SK-N-SH (cell line): ENCODE data around the gene BTRC. TPM values are rescaled to one million over a fixed set of nuclear protein-coding genes. Genes with fewer than 3 reads are reported as not detected.

ENCODE experiments used
- CTCF ChIA-PET: fragments of 300-600, 350-600 bp; formaldehyde crosslinking; extraction: SDS; loops from one replicate; lab custom pipeline; 2021; lab: Yijun Ruan, JAX
- POLR2A ChIA-PET: fragments of 350-600 bp; sonication (Branson Sonifier 250); formaldehyde crosslinking; extraction: SDS; loops from one replicate; lab custom pipeline; 2020; ENCODE audit warnings: antibody characterized with exemption, inconsistent platforms; lab: Yijun Ruan, JAX
- DNase-seq: peaks from one replicate; pipeline ENCODE4 v3.0.0; 2012
- H2AFZ ChIP-seq: fragments of 200-600 bp; sonication (generic); 2 replicates; pipeline ENCODE4 v1.8.1; 2016; ENCODE audit warnings: antibody characterized with exemption, mild to moderate bottlenecking, low read depth
- H3F3A ChIP-seq: fragments of 200-600 bp; sonication (generic); replicated peaks from 2 replicates; pipeline ENCODE3; 2016; ENCODE audit warnings: antibody characterized with exemption, mild to moderate bottlenecking; ENCODE audit not compliant: insufficient read depth
- H3K27ac ChIP-seq, 2 experiments: fragments of 200-500 bp in 1 of 2; fragments of 200-600 bp in 1 of 2; sonication (Bioruptor generic) in 1 of 2; sonication (generic), shearing (Covaris generic) in 1 of 2; 2 replicates each; pipeline versions ENCODE4 v1.5.1 to v1.6.1; 2014 to 2016; ENCODE audit warnings: low read depth in 2 of 2, inconsistent platforms in 1 of 2, low read length in 1 of 2, mild to moderate bottlenecking in 1 of 2, mixed read lengths in 1 of 2
- H3K27me3 ChIP-seq: fragments of 200-600 bp; sonication (generic), shearing (Covaris generic); 2 replicates; pipeline ENCODE4 v1.6.1; 2016; ENCODE audit warnings: mixed run types; ENCODE audit not compliant: insufficient read depth
- H3K36me3 ChIP-seq, 2 experiments: fragments of 200-500 bp in 1 of 2; fragments of 200-600 bp in 1 of 2; sonication (Bioruptor generic) in 1 of 2; sonication (generic) in 1 of 2; replicated peaks in 1 of 2; 2 replicates each; pipeline versions ENCODE3 to v1.5.1; 2014 to 2016; ENCODE audit warnings: low read length in 1 of 2, mild to moderate bottlenecking in 1 of 2; ENCODE audit not compliant: insufficient read depth in 2 of 2, control insufficient read depth in 1 of 2
- H3K4me1 ChIP-seq, 2 experiments: fragments of 200-500 bp in 1 of 2; fragments of 200-600 bp in 1 of 2; sonication (Bioruptor generic) in 1 of 2; sonication (generic), shearing (Covaris generic) in 1 of 2; 2 replicates each; pipeline versions ENCODE4 v1.5.1 to v1.6.1; 2014 to 2016; ENCODE audit warnings: low read depth in 1 of 2, low read length in 1 of 2, mixed run types in 1 of 2; ENCODE audit not compliant: insufficient read depth in 2 of 2, control insufficient read depth in 1 of 2
- H3K4me2 ChIP-seq: fragments of 200-600 bp; sonication (generic), shearing (Covaris generic); 2 replicates; pipeline ENCODE4 v1.6.1; 2017; ENCODE audit warnings: mixed run types
- H3K4me3 ChIP-seq, 2 experiments: fragments of 200-500 bp in 1 of 2; fragments of 200-600 bp in 1 of 2; sonication (Bioruptor generic) in 1 of 2; sonication (generic), shearing (Covaris generic) in 1 of 2; 2 replicates each; pipeline versions ENCODE4 v1.5.1 to v1.8.1; 2014 to 2016; ENCODE audit warnings: low read depth in 2 of 2, inconsistent platforms in 1 of 2, low read length in 1 of 2, mild to moderate bottlenecking in 1 of 2, mixed read lengths in 1 of 2, moderate library complexity in 1 of 2
- H3K79me2 ChIP-seq: fragments of 200-600 bp; sonication (generic); 2 replicates; pipeline ENCODE4 v1.8.1; 2017; ENCODE audit warnings: mild to moderate bottlenecking; ENCODE audit not compliant: insufficient read depth
- H3K9ac ChIP-seq: fragments of 200-600 bp; sonication (generic); 2 replicates; pipeline ENCODE4 v1.6.1; 2017; ENCODE audit warnings: mixed run types
- H3K9me2 ChIP-seq: fragments of 200-600 bp; sonication (generic); 2 replicates; pipeline ENCODE4 v1.6.1; 2017; ENCODE audit warnings: mixed run types
- H3K9me3 ChIP-seq: fragments of 200-600 bp; sonication (generic); 2 replicates; pipeline ENCODE4 v1.6.1; 2017; ENCODE audit warnings: mixed run types, mild to moderate bottlenecking, moderate library complexity
- H4K20me1 ChIP-seq: fragments of 200-600 bp; sonication (generic); 2 replicates; pipeline ENCODE4 v1.6.1; 2017; ENCODE audit warnings: mild to moderate bottlenecking, mixed run types; ENCODE audit not compliant: insufficient read depth
- ELF1 ChIP-seq: IDR thresholded peaks from 2 replicates; pipeline ENCODE4 v1.4.0; 2012
- EP300 ChIP-seq, 2 experiments: IDR thresholded peaks; 2 replicates each; pipeline versions ENCODE4 v1.4.0 to v1.6.1; 2012; ENCODE audit warnings: borderline replicate concordance in 1 of 2, low read depth in 1 of 2, low read length in 1 of 2
- EZH2phosphoT487 ChIP-seq: fragments of 200-600 bp; sonication (generic); IDR thresholded peaks from 2 replicates; pipeline ENCODE4 v1.6.1; 2017; ENCODE audit warnings: low read depth, mixed run types, mild to moderate bottlenecking, antibody characterized with exemption, moderate library complexity, borderline replicate concordance
- FOSL2 ChIP-seq: IDR thresholded peaks from 2 replicates; pipeline ENCODE4 v1.4.0; 2012; ENCODE audit warnings: low read depth, mild to moderate bottlenecking, moderate library complexity, borderline replicate concordance
- FOXJ3 ChIP-seq: sonication (generic); formaldehyde crosslinking; IDR thresholded peaks from 2 replicates; pipeline ENCODE4 v1.5.1; 2020; ENCODE audit warnings: mild to moderate bottlenecking, missing genetic modification reagents
- FOXM1 ChIP-seq: IDR thresholded peaks from 2 replicates; pipeline ENCODE4 v1.4.0; 2012; ENCODE audit warnings: low read depth, mild to moderate bottlenecking
- MXI1 ChIP-seq: IDR thresholded peaks from 2 replicates; pipeline ENCODE4 v1.6.1; 2012; ENCODE audit warnings: mild to moderate bottlenecking, low read depth, low read length, improper control_type of control experiment
- POLR2AphosphoS5 ChIP-seq: IDR thresholded peaks from 2 replicates; pipeline ENCODE4 v1.6.1; 2012; ENCODE audit warnings: low read depth, low read length
- RCOR1 ChIP-seq: fragments of 150-350 bp; IDR thresholded peaks from 2 replicates; pipeline ENCODE4 v1.6.1; 2017; ENCODE audit warnings: antibody characterized with exemption, low read length
- TAF1 ChIP-seq: IDR thresholded peaks from 2 replicates; pipeline ENCODE4 v1.6.1; 2012; ENCODE audit warnings: low read depth, mild to moderate bottlenecking, low read length, moderate library complexity, borderline replicate concordance
- TEAD4 ChIP-seq: IDR thresholded peaks from 2 replicates; pipeline ENCODE4 v1.4.0; 2012; ENCODE audit warnings: mild to moderate bottlenecking, borderline replicate concordance; ENCODE audit not compliant: insufficient read depth
- USF1 ChIP-seq: IDR thresholded peaks from 2 replicates; pipeline ENCODE4 v1.4.0; 2012; ENCODE audit warnings: low read depth, borderline replicate concordance
- WGBS: methylation state at CpG from one replicate; pipeline ENCODE4 v1.1.6; 2017; ENCODE audit warnings: low lambda C conversion rate; 5-methylcytosine and 5-hydroxymethylcytosine counted together
- polyA plus RNA-seq, 3 experiments: library from polyadenylated mRNA; depleted of rRNA; stranded (reverse); fragments of >200 nt; gene quantifications; 2 replicates each; pipeline ENCODE4 v1.2.3, GENCODE V29; 2012
- TF ChIP-seq, protein P1 (sequence below): fragments of 200-600 bp; sonication (generic); IDR thresholded peaks from 2 replicates; pipeline ENCODE4 v1.6.1; 2017; ENCODE audit warnings: antibody characterized with exemption, mild to moderate bottlenecking, moderate library complexity
- TF ChIP-seq, protein P2 (sequence below): IDR thresholded peaks from 2 replicates; pipeline ENCODE4 v1.4.0; 2012; ENCODE audit warnings: low read depth, borderline replicate concordance
- TF ChIP-seq, protein P3 (sequence below): fragments of 150-350 bp; IDR thresholded peaks from 2 replicates; pipeline ENCODE4 v1.6.1; 2017; ENCODE audit warnings: antibody characterized with exemption, low read length, low read depth, borderline replicate concordance

BTRC gene
- polyA plus RNA-seq, 1 of the 3 experiments (the other 2 are of a cell fraction), result 6.5 TPM

DNA sequence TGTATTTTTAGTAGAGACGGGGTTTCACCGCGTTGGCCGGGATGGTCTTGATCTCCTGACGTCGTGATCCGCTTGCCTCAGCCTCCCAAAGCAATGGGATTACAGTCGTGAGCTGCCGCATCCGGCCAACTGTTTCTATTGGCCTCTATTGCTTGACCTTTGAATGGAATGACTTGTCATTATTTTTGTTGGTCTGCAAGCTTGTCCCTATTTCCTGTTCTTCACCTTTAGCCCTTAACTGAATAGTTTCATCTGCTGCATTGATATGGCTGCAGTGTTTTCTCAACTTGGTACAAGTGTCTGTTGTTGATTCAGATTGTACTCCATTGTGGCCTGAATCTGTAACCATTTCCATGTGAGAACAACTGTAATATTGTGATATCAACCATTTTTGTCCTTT is 128.6 kb downstream of the BTRC start:
- no peak overlapping the region for H2AFZ ChIP-seq
- no peaks in the 10 kb centered on the region for H3F3A ChIP-seq
- peaks cover 2 to 12% of the 10 kb centered on the region in 2 experiments for H3K36me3 ChIP-seq
- no peaks in the 10 kb centered on the region for H3K27me3 ChIP-seq
- no peak overlapping the region for H3K9ac ChIP-seq
- H3K4me2 ChIP-seq, result no peak overlapping the region
- no peak overlapping the region for H3K27ac ChIP-seq
- ChIA-PET CTCF (interaction anchor here (0.6 to 9.2 kb wide), 4 partner anchors 11 to 269 kb away, joined by 3 to 81 read pairs (median 6); no protein-coding TSS in a partner anchor), POLR2A (interaction anchor here (0.6 kb wide), 1 partner anchor 183 kb away, joined by 3 read pairs; no protein-coding TSS in a partner anchor)
- TF ChIP-seq FOSL2, result no peak
- WGBS, result 95% methylated on average over 10 of the region's 10 CpGs
- no peaks in the 10 kb centered on the region for H3K9me2 ChIP-seq
- no peak overlapping the region for H3K4me3 ChIP-seq
- no peaks in the 10 kb centered on the region for H3K9me3 ChIP-seq
- no peak for DNase-seq
- peaks cover 0 to 15% of the 10 kb centered on the region in 2 experiments; a peak in 3 of 4 replicates for H3K4me1 ChIP-seq
- H3K79me2 ChIP-seq, result no peaks in the 10 kb centered on the region
- no peaks in the 10 kb centered on the region for H4K20me1 ChIP-seq

- TF ChIP-seq EP300 (IDR thresholded peaks at IDR 0.05; ENCODE audit: borderline replicate concordance in 1 of 2, low read depth in 1 of 2, low read length in 1 of 2) (no peak), RCOR1 (no peak), ELF1 (no peak), FOXM1 (no peak)
- TF ChIP-seq, protein P1, sequence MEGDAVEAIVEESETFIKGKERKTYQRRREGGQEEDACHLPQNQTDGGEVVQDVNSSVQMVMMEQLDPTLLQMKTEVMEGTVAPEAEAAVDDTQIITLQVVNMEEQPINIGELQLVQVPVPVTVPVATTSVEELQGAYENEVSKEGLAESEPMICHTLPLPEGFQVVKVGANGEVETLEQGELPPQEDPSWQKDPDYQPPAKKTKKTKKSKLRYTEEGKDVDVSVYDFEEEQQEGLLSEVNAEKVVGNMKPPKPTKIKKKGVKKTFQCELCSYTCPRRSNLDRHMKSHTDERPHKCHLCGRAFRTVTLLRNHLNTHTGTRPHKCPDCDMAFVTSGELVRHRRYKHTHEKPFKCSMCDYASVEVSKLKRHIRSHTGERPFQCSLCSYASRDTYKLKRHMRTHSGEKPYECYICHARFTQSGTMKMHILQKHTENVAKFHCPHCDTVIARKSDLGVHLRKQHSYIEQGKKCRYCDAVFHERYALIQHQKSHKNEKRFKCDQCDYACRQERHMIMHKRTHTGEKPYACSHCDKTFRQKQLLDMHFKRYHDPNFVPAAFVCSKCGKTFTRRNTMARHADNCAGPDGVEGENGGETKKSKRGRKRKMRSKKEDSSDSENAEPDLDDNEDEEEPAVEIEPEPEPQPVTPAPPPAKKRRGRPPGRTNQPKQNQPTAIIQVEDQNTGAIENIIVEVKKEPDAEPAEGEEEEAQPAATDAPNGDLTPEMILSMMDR, result no peak
- ChIA-PET CTCF (interaction anchor here (0.6 to 9.2 kb wide), 9 partner anchors 9 to 342 kb away, joined by 3 to 81 read pairs (median 4); no protein-coding TSS in a partner anchor), POLR2A (no interaction called here)
- Histone ChIP-seq H3K4me2 (no peak overlapping the region), H4K20me1 (no peaks in the 10 kb centered on the region), H3K27me3 (no peaks in the 10 kb centered on the region), H3K9me3 (no peaks in the 10 kb centered on the region), H3K9ac (no peak overlapping the region), H2AFZ (no peak overlapping the region), H3K79me2 (no peaks in the 10 kb centered on the region), H3K4me1 (peaks cover 4 to 16% of the 10 kb centered on the region in 2 experiments; a peak in 3 of 4 replicates), H3F3A (no peaks in the 10 kb centered on the region), H3K4me3 (no peak overlapping the region), H3K9me2 (no peaks in the 10 kb centered on the region), H3K27ac (no peak overlapping the region), H3K36me3 (peaks cover 2 to 12% of the 10 kb centered on the region in 2 experiments)
- WGBS, result 97% methylated on average over 8 of the region's 8 CpGs
- DNase-seq, result no peak
These were observed 130.3 kb downstream of the BTRC start for GRCh38 chr10:101484175-101484745.

DNA sequence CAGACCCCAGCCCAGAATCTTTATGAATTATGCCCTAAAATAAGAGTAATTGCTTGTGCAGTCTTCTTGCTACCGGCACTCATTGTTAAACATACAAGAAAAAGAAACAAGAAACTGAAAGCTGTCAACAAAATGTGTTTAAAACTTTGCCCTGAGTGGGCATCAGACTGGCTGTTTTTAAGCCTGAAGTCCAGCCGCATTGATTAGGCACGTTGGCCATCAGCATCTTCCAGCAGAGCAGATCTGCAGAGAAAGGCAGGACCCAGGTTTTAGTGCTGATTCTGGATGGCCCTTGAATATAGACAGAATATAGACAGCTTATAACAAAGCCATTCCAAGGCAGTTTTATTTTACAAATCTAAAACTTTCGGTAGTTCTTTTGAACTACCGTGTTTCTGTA is 131.2 kb downstream of the BTRC start:
- peaks cover 0 to 8% of the 10 kb centered on the region in 2 experiments for H3K36me3 ChIP-seq
- no peaks in the 10 kb centered on the region for H3K9me3 ChIP-seq
- H3F3A ChIP-seq, result no peaks in the 10 kb centered on the region
- H3K4me3 ChIP-seq, result no peak overlapping the region
- H2AFZ ChIP-seq, result no peak overlapping the region
- H3K27me3 ChIP-seq, result no peaks in the 10 kb centered on the region
- CTCF ChIA-PET, result interaction anchor here (0.9 to 9.2 kb wide), 9 partner anchors 19 to 343 kb away, joined by 3 to 81 read pairs (median 4); no protein-coding TSS in a partner anchor
- 96% methylated on average over 5 of the region's 5 CpGs for WGBS
- H4K20me1 ChIP-seq, result no peaks in the 10 kb centered on the region
- POLR2A ChIA-PET, result no interaction called here
- no peak overlapping the region for H3K9ac ChIP-seq
- no peak overlapping the region for H3K27ac ChIP-seq
- H3K9me2 ChIP-seq, result no peaks in the 10 kb centered on the region
- H3K4me1 ChIP-seq, result peaks cover 6 to 16% of the 10 kb centered on the region in 2 experiments; a peak in 3 of 4 replicates
- no peaks in the 10 kb centered on the region for H3K79me2 ChIP-seq
- H3K4me2 ChIP-seq, result no peak overlapping the region
- DNase-seq, result no peak
- TF ChIP-seq, protein P2, sequence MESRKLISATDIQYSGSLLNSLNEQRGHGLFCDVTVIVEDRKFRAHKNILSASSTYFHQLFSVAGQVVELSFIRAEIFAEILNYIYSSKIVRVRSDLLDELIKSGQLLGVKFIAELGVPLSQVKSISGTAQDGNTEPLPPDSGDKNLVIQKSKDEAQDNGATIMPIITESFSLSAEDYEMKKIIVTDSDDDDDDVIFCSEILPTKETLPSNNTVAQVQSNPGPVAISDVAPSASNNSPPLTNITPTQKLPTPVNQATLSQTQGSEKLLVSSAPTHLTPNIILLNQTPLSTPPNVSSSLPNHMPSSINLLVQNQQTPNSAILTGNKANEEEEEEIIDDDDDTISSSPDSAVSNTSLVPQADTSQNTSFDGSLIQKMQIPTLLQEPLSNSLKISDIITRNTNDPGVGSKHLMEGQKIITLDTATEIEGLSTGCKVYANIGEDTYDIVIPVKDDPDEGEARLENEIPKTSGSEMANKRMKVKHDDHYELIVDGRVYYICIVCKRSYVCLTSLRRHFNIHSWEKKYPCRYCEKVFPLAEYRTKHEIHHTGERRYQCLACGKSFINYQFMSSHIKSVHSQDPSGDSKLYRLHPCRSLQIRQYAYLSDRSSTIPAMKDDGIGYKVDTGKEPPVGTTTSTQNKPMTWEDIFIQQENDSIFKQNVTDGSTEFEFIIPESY, result no peak
- TF ChIP-seq MXI1, result no peak
- TF ChIP-seq TEAD4, result no peak
- no peak for TF ChIP-seq FOXJ3 (CRISPR knock-in tag)
- TF ChIP-seq TAF1, result no peak
- TF ChIP-seq POLR2AphosphoS5, result no peak
- no peak for TF ChIP-seq EZH2phosphoT487
- no peak for TF ChIP-seq EP300 (IDR thresholded peaks at IDR 0.05; ENCODE audit: borderline replicate concordance in 1 of 2, low read depth in 1 of 2, low read length in 1 of 2)
- TF ChIP-seq, protein P3, sequence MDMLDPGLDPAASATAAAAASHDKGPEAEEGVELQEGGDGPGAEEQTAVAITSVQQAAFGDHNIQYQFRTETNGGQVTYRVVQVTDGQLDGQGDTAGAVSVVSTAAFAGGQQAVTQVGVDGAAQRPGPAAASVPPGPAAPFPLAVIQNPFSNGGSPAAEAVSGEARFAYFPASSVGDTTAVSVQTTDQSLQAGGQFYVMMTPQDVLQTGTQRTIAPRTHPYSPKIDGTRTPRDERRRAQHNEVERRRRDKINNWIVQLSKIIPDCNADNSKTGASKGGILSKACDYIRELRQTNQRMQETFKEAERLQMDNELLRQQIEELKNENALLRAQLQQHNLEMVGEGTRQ, result no peak
- TF ChIP-seq USF1, result no peak
